HG03521 (cell line): ENCODE measurements around the gene PHF12.

Experiments
- ATAC-seq: cut with Tn5 transposase; IDR thresholded peaks from one replicate; pipeline ENCODE4 v1.9.1; 2021; ENCODE audit warnings: mild to moderate bottlenecking, moderate library complexity; ENCODE audit not compliant: unreplicated experiment

The PHF12 gene

DNA sequence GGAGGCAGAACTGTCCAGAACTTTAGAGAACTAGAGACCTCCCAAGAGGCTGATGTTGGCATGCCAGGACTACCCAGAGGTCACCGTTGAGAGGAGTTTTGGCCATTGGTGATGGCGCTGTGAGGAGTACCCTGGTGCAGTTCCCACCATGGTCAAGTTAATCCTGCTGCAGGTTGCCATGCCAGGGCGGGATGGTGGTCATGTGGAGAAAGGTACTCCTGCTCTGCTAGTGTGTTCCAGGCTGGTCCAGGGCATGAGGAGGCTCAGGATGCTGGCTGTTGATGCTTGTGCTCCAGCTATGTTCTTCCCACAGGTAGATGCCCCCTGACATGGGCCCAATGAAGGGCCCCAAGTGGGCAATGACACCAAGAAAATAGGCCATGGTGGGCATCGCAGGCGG lies 4.1 kb upstream of the PHF12 start:
- ATAC-seq = no peak

DNA sequence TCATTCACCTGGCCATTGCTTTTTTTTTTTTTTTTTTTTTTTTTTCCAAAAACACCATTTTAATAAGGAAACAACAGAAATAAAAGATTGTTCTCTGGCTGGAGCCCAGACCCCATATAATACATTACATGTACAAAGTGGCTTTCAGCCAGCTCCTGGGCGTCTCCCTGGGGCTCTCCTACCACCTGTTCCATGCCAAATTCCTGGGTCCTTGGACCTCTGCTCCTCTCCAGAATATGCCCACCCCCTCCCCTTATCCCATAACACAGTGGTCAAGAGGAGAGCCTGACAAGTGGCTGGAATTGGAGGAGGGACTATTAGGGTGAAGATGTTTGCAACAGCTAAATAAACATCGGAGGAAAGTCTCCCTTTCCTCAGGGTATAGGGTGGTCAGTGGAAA lies 3.6 kb upstream of the PHF12 start:
- no peak for ATAC-seq

DNA sequence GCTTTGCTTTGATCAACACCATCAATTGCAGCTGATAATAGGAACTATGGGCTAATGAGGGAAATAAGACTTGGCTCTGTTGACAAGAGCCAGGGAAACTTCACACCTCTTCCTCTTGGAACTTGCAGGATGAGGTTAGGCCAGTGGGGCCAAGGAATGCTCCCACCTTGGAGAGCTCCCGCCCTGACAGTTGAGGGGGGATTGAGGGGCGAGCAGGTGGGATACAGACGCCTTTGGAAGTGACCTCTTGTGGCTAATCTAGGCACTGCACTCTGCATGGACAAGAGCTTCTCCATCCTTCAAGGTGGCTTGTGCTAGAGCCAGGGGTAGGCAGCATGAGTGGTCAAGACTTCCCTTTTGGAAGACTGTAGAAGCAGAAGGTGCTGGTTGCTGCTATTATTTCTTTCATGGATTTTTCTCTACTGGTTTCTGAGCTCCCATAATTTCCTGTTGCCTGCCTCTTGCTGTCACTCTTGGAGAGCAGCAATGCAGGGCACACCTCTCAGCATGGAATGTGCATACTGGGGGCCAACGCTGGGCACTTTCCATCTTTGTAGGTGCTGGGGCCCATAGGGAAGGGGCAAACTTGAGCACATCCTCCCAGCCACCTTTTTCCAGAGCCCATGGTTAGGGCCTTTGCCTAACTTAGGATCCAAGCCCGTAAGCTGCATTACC lies 2.3 kb upstream of the PHF12 start:
- no peak for ATAC-seq

DNA sequence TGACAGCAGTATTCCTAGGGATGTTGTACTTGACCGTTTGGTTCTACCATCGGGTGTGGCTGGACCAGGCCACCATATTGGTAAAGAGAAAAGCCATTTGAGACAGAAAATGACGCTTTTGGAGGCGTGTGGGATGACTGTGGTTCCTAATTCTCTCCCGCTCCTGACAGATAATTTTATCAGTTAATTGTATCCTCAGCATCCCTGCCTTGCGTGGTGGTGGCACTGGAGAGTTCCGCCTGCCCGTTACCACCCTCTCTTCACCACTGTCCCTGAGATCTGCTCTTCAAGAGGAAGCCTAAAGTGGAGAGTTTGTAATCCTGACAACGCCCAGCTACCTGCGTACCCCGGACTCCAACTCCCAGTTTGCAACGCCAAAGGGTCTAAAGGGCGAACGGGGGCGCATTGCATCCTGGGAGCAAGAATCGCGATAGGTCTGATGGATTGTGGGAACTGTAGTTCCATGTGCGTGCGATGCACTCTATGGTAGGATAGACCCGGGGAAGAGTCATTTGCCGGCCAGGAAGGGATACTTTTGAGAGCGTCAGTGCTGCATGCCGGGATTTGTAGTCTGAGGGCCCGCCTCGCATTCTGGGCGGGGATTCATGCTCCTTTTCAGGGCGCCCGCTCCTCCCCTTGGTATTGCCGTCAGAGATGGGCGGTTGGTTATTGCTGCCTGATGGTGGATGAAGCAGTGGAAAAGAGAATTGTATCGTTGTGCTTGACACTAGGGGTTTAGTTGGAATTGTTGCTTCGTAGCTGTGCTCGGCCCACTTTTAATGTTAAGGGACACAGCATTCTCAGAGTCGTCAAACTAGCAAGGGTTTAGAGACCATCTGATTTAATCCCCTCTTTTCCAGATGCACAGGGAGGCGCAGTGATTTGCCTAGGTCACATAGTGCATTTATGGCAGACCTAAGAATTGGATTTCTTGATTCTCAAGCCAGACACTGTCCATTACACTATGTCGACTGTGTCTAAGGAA lies 965 bp upstream of the PHF12 start:
- peak; percentile 54 for ATAC-seq

DNA sequence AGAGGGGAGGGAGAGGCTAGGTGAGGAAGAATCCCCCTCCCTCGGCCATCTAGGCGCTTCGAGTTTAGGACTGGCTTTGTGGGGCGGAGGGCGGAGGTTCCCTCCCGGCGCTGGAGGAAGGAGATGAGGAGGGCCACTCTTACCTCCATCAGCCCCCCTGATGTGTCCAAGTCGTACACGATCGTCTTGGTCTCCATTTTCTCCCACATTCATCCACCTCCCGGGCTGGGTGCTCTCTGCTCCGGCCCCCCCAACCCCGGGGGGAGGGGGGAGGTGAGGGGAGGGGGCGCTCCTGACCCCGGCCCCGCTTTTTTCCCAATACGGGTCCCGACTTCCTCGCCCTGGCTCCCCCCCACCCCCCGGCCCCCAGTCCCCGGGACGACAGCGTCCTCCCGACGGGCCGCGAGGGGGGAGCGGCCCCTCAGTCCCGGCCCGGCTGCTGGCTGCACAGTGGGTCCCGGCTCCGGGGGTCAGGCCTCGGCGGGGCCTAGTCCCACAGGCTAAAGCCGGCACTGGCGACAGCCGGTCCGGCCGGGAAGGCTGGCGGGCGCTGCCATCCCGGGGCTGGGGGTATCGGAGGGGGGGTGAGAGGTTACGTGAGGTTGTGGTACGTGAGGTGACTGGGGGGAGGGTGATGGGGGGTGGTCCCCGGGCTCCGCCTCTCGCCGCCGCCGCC lies 428 bp downstream of the PHF12 start:
- ATAC-seq = no peak

DNA sequence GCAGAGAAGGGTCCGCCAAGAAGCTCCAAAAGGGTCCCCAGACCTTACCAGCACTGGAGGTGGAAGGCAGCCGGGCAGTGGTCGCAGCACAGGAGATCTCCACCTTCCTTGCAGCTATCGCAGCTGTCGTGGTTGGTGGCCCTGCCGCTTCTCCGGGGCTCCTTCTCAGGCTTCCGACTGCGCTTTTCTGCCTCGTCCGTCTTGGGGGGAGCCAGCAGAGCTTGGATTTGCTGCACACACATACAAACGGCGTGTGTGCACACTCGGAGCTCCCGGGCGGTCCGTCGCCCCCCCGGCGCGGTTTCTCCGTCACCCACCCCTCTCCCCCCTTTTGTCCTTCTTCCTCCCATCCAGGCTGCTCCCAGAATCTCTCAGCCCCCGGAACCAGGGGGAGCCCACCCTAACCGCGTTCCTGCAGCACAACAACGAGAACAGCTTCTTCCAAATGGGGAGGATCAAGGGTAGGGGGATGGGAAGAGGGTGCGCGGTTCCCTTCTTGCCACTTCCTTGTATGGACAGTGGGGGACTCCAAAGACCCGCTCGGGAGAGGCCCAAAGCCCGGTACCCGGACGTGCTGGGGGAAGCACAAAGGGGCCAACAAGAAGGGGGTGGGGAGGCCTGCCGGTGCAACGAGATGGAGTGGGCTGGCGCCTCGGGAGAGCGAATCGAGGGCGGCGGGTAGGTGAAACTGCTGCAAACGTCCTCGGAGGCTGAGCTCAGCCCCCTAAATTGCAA lies 1.1 kb downstream of the PHF12 start:
- ATAC-seq = no peak

DNA sequence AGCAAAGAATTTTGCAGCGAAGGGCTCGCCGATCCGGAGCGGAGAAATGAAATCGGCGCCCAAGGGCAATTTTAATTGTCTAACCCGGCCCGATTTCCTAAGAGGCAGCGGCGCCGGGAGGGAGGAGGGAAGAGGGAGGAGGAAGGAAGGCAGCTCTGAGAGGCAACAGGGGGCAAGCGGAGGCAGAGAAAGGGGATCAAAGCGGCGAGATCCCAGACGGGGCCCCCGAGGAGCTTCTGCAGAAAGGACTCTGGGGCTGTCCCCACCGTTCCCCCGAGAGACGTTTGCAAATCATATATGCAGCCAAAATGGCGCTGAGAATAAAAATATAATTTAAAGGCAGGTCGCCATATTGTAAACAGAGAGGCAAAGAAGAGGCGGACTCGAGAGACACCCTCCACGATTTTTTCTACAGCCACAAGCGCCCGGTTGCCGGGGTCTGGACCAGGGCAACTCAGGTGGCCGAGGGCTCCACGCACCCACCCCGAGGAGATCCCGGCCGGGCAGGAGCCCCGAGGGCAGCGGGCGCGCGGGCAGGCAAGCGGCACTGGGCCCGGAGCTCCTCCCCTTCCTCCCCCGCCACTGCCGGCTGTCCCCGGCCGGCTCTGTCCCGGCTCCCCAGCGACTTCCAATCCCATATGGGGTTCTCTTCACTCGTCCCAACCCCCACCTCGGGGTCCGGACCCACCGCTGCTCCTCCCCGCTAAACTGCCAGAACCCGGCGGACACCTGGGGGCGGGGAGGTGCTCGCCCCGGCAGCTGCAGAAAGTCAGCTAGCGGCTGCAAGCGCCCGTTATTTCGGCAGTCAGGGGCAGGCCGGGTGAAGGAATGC lies 1.9 kb downstream of the PHF12 start:
- no peak for ATAC-seq

DNA sequence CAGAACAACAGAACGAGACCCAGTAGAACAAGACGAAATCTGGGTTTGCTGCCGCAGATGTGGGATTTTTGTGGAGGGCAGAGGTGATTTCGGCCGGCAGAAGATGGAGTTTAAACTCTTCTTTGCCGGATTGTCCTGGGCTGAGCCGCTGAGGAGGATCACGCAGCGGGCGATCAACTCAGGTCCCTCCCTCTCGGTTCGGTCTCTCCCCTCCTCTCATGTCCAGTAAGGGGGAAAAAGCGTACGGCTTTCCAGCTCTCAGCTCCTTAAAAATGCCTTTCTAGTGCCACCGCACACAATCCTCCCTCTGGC lies 2.5 kb downstream of the PHF12 start:
- ATAC-seq = no peak

DNA sequence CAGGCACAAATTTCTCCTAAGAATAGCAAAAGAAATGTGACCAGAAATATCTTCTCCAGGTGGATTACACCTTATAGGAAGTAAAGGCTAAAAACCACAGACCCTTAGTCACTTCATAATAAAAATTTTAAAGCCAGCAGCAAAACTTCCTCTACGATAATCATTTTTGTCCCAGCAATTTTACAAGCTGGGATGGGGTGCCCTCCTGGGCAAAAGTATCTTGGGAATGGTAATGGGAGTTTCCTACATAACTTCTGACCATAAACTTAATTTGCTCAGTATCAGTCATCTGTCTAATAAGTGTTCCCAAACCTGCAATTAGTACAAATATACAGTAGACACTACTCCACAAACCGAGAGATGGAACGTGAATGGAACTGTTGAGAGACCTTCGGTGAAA lies 3.0 kb downstream of the PHF12 start:
- ATAC-seq = no peak

DNA sequence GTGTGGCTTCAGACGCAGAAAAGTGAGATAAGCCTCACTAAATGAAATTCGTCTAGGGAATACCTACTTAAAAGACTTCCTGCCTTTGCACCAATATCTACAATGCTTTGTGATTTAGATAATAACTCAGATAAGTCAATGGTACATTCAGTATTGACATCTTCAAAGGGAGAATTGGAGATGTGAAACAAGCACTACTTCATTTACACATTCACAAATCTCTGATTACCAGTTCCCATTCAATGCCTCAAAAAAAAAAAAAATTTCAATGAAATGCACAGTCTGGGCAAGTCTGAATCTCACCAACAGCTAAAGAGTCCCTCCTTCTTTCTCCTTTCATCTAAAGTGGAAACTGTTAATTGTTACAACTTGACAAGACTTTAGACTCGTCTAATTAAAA lies 3.7 kb downstream of the PHF12 start:
- no peak for ATAC-seq

DNA sequence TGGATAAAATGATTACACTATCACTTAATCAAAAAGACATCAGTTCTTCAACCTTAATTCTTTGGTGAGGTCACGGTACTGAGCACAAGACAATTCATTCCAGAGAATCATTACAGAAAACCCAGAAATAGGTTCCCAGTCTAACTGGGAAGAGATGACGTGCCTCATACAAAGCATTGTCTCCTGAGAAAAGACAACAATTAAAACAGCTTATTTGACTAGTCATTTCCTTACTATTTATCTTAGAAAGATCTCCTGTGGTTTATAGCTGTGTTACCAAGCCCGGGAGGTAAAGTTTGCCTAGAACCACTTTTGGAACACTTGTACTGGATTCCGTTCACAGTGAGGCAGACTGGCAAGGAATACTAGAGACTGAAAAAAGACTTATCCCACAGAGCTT lies 5.1 kb downstream of the PHF12 start:
- ATAC-seq = no peak

DNA sequence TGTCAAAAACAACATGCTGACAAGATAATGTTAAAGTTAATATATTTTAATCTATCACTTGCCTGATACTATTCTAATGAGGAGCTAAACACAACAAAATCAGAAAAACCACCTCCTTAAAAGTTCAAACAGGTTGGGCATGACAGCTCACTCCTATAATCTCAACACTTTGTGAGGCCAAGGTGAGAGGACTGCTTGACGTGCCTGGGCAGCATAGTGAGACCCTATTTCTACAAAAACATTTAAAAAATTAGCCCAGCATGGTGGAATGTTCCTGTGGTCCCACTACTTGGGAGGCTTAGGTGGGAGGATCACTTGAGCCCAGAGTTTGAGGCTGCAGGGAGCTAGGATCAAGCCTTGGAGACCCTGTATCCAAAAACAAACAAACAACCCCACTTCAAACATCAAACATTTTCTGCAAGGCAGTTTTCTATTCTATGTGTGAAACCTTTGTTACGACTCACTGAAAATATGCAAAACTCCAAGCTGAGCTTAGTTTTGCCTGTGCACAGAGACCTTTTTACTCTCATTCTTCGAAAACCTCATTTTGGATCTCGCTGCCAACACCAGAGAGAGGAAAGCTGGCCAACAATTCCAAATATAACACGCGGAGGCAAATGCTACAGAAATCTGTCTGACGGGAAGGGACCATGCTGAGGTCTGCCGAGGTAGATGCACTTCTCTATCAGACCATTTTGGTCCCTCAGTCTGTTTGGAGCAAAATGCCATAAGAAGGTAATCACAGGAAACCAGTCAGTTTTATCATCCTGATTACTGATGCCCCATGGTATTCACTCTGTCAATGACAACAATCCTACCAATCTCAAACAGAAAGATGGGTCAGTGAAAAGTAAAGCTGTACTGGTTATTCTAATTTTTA lies 6.2 kb downstream of the PHF12 start:
- ATAC-seq = no peak

DNA sequence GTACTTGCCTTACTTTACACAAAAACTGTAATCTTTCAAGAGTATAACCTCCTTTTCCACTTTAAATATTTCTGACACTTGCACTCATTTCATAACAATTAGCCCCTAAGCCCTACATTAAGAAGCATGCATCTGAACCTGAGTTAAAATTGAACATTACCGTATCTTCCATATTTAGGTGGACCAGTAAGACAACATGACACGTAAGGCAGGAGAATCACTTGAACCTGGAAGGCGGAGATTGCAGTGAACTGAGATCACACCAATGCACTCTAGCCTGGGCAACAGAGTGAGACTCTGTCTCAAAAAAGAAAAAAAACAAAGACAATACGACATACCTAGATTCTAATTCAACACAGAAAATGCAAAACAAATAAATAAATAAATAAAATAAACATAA lies 7.0 kb downstream of the PHF12 start:
- ATAC-seq = no peak

DNA sequence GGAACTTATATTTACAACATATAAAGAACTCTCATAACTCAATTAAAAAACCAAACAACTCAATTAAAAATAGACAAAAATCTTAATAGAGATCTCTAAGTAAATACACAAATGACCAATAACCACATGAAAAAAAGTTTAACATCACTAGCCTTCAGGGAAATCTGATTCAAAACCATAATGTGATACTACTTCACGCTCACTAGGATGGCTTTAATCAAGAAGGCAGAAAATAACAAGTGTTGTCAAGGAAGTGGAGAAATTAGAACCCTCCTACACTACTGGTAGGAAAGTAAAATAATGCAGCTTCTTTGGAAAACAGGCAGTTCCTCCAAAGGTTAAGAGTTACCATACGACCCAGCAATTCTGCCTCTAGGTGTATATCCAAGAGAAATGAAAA lies 8.4 kb downstream of the PHF12 start:
- ATAC-seq = no peak

DNA sequence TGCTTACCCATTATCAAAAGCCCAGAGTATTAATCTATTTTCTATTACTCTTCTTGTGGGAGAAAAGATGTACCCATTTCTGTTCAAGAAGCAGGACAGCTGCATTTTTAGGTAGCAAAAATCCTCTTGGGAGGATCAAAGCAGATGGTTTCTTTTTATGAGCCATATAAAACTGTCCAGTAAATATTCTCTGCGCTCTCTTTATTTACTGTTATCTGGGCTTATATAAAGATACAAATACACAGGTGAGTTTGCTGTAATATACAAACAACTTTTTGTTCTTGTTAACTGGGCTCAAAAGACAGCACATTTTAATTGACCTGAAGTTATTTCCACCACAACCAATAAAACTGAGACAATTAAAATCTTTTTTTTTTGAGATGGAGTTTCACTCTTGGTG lies 10.1 kb downstream of the PHF12 start:
- no peak for ATAC-seq

DNA sequence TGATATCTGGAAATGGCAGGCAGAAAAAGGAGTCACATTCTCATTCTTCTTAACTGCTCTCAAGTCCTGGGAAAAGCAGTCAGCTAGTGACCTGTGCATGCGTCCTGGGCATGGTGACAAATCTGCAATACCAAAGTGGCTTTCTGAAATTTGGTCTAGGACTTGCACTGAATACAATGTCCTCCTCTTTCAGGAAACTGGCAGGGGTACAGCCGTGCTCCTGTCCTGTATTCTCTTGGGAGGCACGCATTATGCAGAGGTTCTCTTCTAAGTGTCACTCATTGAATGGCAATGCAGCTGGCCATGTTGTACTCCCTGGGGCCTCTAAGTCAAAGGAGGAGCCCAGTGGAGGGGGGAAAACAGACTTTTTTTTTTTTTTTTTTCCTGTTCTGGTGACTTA lies 10.6 kb downstream of the PHF12 start:
- ATAC-seq = no peak

DNA sequence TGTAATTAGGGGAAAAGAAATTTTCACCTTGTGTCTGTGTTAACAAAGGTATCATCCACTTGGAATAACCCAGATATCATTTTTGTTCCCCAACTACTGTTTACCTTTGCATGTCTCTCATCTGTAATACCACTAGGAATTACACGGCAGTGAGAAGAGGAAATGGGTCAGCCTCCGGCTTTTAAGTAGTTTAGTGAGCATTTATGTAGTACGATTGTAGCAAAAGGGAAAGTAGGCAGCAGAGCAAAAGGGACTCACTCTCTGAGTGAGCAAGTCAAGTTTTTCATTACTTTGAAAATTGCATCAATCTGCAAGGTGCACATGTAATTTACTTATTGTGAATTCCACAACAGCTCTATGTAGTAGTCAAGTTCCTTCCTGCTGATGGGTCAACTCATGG lies 11.2 kb downstream of the PHF12 start:
- ATAC-seq = no peak

DNA sequence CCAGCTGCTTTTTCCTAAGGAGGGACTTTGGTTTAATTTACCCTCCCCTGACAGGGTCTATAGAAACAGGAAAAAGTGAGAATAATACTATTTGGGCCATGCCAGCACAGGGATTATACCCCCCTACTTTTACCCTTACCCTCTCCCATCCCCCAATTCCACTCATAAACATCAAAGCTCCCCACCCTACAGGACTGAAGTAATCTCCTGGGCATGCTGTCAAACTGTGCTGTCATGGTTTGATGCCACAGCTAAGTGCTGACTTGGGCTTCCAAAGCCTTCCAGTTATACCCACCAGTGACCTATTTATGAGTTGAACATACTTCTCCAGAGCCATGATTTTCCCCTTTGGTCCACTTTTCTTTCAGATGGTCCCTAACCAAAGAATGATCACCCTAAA lies 12.8 kb downstream of the PHF12 start:
- no peak for ATAC-seq

DNA sequence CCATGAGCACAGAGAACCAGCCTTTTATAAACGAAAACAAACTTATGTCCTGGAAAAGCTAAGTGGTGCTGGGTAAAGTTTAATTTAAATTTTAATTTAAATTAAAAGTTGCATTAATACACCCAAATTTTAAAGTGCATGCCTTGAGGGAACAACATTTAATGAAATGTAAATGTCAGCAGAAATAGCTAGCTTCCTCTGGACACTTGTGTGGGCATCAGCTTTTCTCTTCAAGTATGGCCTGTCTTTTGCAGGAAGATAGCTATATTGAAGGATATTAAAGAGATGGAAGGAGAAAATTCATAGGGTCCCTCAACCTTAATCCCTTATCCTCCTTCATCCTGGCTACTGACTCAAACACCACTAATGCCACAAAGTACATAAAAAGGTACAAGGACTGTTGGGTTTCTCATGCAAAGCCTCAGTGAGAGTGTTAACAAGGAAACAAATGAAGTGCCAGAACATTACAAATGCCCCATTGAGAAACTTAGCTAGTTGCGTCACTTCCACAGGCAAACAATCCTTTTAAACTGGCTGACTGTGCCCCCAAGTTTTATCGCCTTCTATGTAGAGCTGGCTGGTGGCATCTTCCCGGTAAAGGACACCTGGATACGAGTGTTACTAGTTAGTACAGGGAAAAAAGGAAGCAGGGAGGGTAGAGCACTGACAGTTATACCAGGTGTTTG lies 14.1 kb downstream of the PHF12 start:
- no peak for ATAC-seq
